Measurements from ENCODE around the gene ZNF785.

DNA sequence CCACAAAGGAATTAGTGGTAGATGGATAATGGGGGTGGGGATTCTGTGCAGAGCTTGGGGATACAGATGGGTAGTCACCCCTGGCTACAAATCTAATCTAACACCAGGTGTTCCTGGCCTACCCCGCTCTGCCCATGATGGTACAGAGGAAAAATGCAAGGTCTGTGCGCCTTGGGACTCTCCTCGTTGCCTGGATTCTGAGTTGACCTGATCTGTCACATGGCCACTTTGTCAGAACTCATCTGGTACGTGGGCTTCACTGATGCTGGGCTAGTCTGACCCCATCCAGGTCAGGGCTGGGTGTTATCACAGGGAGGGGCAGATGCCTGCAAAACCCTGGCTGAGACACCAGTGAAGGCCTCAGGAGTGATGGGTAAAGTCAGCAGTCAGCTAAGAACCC lies 32.5 kb downstream of the ZNF785 start:
- TF ChIP-seq, protein P1, sequence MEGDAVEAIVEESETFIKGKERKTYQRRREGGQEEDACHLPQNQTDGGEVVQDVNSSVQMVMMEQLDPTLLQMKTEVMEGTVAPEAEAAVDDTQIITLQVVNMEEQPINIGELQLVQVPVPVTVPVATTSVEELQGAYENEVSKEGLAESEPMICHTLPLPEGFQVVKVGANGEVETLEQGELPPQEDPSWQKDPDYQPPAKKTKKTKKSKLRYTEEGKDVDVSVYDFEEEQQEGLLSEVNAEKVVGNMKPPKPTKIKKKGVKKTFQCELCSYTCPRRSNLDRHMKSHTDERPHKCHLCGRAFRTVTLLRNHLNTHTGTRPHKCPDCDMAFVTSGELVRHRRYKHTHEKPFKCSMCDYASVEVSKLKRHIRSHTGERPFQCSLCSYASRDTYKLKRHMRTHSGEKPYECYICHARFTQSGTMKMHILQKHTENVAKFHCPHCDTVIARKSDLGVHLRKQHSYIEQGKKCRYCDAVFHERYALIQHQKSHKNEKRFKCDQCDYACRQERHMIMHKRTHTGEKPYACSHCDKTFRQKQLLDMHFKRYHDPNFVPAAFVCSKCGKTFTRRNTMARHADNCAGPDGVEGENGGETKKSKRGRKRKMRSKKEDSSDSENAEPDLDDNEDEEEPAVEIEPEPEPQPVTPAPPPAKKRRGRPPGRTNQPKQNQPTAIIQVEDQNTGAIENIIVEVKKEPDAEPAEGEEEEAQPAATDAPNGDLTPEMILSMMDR (IDR thresholded peaks at IDR 0.05) = no peak
- no peak for TF ChIP-seq POLR2A (IDR thresholded peaks at IDR 0.05)
